Measurements from ENCODE around the gene RAD51B. TPM values are rescaled to one million over a fixed set of nuclear protein-coding genes. Genes with fewer than 3 reads are reported as not detected.

RAD51B gene
- total RNA-seq, 1 experiment from 2014 or later: 23.3 TPM

DNA sequence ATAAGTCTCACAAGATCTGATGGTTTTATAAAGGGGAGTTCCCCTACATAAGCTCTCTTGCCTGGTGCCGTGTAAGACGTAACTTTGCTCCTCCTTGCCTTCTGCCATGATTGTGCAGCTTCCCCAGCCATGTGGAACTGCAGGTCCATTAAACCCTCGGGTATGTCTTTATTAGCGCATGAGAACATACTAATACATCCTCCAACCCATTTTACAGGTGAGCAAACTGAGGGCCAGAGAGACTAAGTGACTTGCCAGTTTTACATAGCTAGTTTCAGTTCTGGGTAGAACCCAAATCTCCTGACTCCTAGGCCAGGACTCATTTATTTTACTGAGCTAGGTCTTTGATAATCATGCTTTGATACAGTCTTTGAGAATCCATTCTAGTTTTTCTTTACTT, 406.9 kb downstream of the RAD51B start:
- no peak overlapping the region for H3K4me3 ChIP-seq (ENCODE audit: low read depth, low read length, poor library complexity, severe bottlenecking)
- ChIA-PET POLR2A (ENCODE audit: low non-redundant PET) (no interaction called here), CTCF (no interaction called here)
- no TSS peak for BruUV-seq (replicated peaks)
- H3K36me3 ChIP-seq (ENCODE audit: insufficient read depth, low read length, poor library complexity, severe bottlenecking): no peaks in the 10 kb centered on the region
- no peak for TF ChIP-seq CTCF (conservative IDR thresholded peaks at IDR 0.05; ENCODE audit: low read depth, low read length)
- TF ChIP-seq EZH2 (IDR thresholded peaks at IDR 0.05; ENCODE audit: borderline replicate concordance, low read depth, low read length, poor library complexity, severe bottlenecking): no peak
- no peaks in the 10 kb centered on the region for H3K27me3 ChIP-seq (replicated peaks; ENCODE audit: insufficient read depth, low read depth, low read length, poor library complexity)
- intact Hi-C loops (cut with micrococcal nuclease; ENCODE audit: unreplicated experiment): no loop called here
- no peaks in the 10 kb centered on the region for H3K9me3 ChIP-seq (ENCODE audit: low read depth, low read length, poor library complexity, severe bottlenecking)
- no peak overlapping the region for H3K27ac ChIP-seq (ENCODE audit: low read depth, low read length, poor library complexity, severe bottlenecking)
- no peak for DNase-seq (ENCODE audit: low spot score)
- H3K4me1 ChIP-seq (ENCODE audit: insufficient read depth, low read length, poor library complexity, severe bottlenecking): peaks cover 9% of the 10 kb centered on the region

DNA sequence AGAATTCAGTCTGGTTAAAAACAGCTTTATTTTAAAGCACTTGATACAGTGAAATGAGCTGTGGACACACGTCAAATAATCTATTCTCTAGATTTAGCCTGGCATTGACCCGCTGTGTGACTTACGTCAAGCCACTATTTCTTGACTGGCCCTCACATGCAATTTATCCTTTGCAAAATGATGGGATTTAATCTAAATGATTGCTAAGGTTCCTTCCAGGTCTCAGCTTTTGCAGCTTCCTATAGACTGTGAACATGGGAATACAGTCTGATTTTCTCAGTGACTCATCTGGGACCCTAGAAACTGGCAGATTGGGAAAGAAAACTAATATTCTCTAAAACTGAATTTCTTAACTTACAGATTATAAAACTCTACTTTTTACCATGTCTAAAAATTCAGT, 409.1 kb downstream of the RAD51B start:
- intact Hi-C loops (cut with micrococcal nuclease; ENCODE audit: unreplicated experiment): no loop called here

GRCh38 chr14:68229423-68230100, 410.0 kb downstream of the RAD51B start:
- Histone ChIP-seq H3K27me3 (replicated peaks; ENCODE audit: insufficient read depth, low read depth, low read length, poor library complexity) (no peaks in the 10 kb centered on the region), H3K4me3 (ENCODE audit: low read depth, low read length, poor library complexity, severe bottlenecking) (no peak overlapping the region), H3K27ac (ENCODE audit: low read depth, low read length, poor library complexity, severe bottlenecking) (no peak overlapping the region), H3K36me3 (ENCODE audit: insufficient read depth, low read length, poor library complexity, severe bottlenecking) (no peaks in the 10 kb centered on the region), H3K9me3 (ENCODE audit: low read depth, low read length, poor library complexity, severe bottlenecking) (no peaks in the 10 kb centered on the region), H3K4me1 (ENCODE audit: insufficient read depth, low read length, poor library complexity, severe bottlenecking) (peaks cover 12% of the 10 kb centered on the region)
- CTCF ChIA-PET: no interaction called here
- intact Hi-C loops (cut with micrococcal nuclease; ENCODE audit: unreplicated experiment): no loop called here
- no peak for DNase-seq (ENCODE audit: low spot score)
- no peak for TF ChIP-seq EZH2 (IDR thresholded peaks at IDR 0.05; ENCODE audit: borderline replicate concordance, low read depth, low read length, poor library complexity, severe bottlenecking)
- TF ChIP-seq CTCF (conservative IDR thresholded peaks at IDR 0.05; ENCODE audit: low read depth, low read length): no peak
- no TSS peak for BruUV-seq (replicated peaks)
- POLR2A ChIA-PET (ENCODE audit: low non-redundant PET): no interaction called here

More for the DNA sequence above, 409.1 kb downstream of the RAD51B start:
- ChIA-PET POLR2A (ENCODE audit: low non-redundant PET) (no interaction called here), CTCF (no interaction called here)
- peaks cover 14% of the 10 kb centered on the region for H3K4me1 ChIP-seq (ENCODE audit: insufficient read depth, low read length, poor library complexity, severe bottlenecking)
- BruUV-seq (replicated peaks): no TSS peak
- TF ChIP-seq EZH2 (IDR thresholded peaks at IDR 0.05; ENCODE audit: borderline replicate concordance, low read depth, low read length, poor library complexity, severe bottlenecking): no peak
- H3K27ac ChIP-seq (ENCODE audit: low read depth, low read length, poor library complexity, severe bottlenecking): no peak overlapping the region
- H3K36me3 ChIP-seq (ENCODE audit: insufficient read depth, low read length, poor library complexity, severe bottlenecking): no peaks in the 10 kb centered on the region
- H3K9me3 ChIP-seq (ENCODE audit: low read depth, low read length, poor library complexity, severe bottlenecking): no peaks in the 10 kb centered on the region
- no peaks in the 10 kb centered on the region for H3K27me3 ChIP-seq (replicated peaks; ENCODE audit: insufficient read depth, low read depth, low read length, poor library complexity)
- H3K4me3 ChIP-seq (ENCODE audit: low read depth, low read length, poor library complexity, severe bottlenecking): no peak overlapping the region
- DNase-seq (ENCODE audit: low spot score): no peak

Data from A673 (cell line).